Glomerular visceral epithelial cell (primary cell): Measurements from ENCODE around the gene PRKG1.

ENCODE experiments used
- DNase-seq: peaks from one replicate; pipeline ENCODE4 v3.0.0-alpha.2; 2016; ENCODE audit errors: extremely low spot score

The PRKG1 gene

GRCh38 chr10:51879238-51879637 lies 805.0 kb downstream of the PRKG1 start:
- DNase-seq: peak; percentile 64

DNA sequence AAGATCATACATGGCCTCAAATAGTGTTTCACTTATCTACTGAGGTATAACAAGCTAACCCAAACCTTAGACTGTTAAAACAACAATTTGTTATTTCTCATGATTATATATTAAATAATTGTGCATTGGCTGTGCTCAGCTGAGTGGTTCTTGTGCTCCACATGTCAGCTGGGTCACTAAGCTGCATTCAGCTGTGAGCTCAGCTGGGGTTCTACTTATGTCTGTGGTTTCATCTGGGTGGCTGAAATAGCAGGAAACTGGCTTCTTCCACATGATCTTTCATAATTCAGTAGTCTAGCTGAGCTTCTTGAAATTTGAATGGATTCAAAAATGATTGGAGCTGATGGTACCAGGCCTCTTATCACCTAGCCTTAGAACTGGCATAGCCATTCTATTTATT lies 806.9 kb downstream of the PRKG1 start:
- no peak for DNase-seq

- DNase-seq: no peak
Observed at GRCh38 chr10:51886438-51887068, 812.3 kb downstream of the PRKG1 start.

- DNase-seq: no peak
Observed at GRCh38 chr10:51888263-51888662, 814.0 kb downstream of the PRKG1 start.

- DNase-seq: no peak
Observed at GRCh38 chr10:51892313-51892712, 818.0 kb downstream of the PRKG1 start.

DNA sequence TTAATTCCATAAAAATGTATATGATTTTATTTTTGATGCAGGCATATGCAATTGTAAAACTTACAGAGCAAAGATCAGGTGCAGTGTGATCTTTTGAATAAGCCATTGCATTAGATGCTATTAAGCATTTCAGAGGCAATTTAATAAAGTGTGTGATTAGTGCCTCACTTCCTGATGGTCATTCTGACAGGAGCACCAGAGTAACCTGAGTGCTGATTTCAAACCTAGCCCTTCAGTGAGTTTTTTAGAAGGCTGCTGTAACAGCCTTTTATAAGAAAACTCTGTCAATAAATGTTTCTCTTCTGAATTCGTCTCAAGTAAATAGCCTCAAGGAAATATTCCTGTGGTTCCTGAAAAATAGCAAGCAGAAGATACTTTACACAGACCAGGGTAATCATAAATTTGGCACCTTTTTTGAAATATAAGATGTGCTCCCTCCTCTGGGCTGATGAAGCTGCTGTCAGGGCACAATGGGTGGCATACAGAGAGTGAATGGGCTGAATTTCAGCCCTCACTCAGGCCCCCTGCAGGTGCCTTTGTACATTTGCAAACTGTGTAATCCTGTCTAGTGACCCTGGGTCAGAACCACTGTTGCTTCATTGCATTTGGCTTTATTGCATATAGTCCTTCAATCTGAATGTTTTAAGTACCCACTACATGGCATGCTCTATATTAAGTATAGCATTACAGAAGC lies 818.8 kb downstream of the PRKG1 start:
- DNase-seq: no peak

DNA sequence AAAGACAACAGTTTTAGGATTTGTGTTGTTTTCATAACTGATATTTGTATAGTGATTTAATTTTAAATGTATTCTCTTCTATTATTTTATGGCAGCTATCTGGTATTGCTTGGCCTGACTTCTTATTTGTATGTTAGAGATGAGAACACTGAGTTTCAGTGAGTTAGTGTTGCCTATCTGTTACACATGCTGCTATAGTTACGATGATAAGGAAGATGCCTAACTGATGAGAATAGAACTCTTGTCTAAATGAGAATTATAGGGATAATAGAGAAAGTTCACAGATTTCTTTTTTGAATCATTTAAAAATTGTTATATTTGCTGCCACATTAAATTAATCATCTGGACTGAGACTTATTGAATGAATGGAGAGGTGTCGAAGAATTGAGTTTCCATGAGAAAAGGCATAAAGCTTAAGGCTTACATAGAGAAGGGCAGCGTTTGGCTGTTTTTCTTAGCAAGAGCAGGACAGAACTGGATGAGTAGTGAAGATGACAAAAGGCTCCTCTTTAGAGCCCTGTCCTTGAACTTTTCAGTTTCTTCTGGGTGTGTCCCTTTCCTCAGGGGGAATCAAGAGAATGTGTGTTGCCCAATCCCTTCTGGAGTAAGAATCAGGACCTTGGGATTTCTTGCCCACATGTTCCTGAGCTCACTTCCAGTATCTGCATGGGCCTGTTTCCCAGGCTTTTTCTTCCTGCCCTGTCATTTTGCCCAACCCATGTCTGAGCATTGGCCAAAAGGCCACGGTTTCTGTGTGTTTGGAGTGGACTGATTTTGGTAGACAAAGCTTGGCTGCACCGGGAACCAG lies 820.7 kb downstream of the PRKG1 start:
- no peak for DNase-seq

GRCh38 chr10:51896849-51897248 lies 822.6 kb downstream of the PRKG1 start:
- no peak for DNase-seq

DNA sequence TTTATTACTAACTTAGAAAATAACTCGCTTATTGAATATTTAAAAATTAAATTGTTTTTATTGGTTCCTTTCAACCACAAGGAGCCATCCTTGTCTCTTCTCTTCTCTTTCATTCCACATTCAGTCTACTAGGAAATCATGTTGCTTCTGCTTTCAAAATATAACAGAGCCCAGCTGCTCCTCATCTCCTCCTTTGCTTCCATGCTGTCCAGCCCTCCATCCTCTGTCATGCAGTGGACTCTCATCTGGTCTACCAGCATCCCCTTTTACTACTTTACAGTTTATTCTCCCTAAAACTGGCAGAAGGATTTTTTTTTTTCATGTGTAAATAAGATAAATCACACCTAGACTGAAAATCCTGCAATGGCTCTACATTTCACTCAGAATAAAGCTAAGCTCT lies 823.3 kb downstream of the PRKG1 start:
- DNase-seq: no peak

GRCh38 chr10:51900180-51900579 lies 825.9 kb downstream of the PRKG1 start:
- DNase-seq: no peak

DNA sequence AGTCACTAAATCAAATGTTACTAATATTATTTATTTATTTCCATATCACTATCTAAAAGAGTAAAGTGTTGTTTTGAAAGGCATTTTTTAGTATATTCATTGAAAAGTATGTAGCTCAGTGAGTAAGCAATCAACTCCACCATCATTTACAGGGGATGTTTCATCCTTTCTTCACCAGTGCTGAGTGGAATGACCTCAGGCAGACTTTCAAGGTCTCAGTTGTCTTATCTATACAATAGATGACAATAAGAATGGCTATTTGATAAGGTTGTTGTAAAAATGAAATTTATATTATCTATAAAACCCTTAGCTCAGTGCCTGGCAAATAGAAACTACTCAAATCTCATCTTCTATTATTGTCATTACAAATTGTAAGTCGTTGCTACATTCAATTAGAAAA lies 829.4 kb downstream of the PRKG1 start:
- no peak for DNase-seq

DNA sequence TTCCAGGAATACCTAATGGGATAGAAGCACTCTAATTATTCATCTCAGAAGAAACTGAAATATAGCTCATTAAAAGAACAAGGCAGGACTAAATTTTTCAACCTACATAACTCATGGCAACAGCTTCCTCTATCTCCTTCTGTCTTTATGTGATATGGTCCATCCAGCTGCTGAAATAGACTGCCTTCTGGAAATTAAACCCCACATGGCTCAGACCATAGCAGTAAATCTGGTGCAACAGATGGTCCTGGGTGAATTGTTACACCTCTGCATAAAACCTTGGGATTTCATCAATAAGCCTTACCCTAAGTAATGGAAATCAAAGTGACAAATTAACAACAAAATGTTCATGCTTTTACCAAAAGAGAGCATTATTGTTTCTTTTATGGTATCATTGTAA lies 830.7 kb downstream of the PRKG1 start:
- no peak for DNase-seq

- DNase-seq: no peak
Observed at GRCh38 chr10:51907361-51907760, 833.1 kb downstream of the PRKG1 start.

DNA sequence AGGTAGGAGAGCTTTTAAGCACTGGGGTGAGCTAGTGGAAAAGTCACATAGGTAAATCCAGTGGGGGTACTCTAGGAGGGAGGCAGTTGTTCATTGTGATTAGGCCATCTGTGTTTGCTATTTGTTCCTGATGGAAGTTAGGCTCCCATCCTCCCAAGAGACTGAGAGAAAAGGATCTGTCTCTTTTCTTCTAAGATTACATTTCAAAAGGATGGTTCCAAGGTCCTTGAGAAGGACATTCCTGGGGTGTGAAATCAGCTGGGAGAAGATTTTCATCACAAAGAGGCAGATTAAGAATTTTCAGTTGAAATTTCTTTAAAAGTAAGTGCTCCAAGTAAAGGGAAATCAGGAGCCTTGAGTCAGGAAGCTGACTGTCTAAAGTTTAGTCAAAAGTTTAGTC lies 835.9 kb downstream of the PRKG1 start:
- DNase-seq: no peak

- DNase-seq: no peak
Observed at GRCh38 chr10:51910596-51910995, 836.3 kb downstream of the PRKG1 start.

DNA sequence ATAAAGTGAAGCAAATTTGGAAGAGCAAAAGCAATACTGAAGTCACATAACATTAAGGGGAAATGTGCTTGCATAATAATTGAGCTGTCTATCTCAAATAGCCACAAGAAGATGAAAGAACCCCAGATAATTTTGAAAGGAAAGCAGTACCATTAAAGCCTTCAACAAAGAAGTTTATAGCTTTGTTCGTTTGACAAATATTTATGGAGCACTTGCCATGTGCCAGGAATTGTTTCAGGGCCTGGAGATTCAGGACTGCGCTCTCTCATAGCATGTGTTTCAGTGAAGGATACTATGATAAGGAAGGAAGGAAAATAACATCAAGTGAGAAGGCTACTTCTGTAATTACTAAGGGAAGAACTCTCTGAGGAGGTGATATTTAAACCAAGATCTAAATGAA lies 837.4 kb downstream of the PRKG1 start:
- no peak for DNase-seq

DNA sequence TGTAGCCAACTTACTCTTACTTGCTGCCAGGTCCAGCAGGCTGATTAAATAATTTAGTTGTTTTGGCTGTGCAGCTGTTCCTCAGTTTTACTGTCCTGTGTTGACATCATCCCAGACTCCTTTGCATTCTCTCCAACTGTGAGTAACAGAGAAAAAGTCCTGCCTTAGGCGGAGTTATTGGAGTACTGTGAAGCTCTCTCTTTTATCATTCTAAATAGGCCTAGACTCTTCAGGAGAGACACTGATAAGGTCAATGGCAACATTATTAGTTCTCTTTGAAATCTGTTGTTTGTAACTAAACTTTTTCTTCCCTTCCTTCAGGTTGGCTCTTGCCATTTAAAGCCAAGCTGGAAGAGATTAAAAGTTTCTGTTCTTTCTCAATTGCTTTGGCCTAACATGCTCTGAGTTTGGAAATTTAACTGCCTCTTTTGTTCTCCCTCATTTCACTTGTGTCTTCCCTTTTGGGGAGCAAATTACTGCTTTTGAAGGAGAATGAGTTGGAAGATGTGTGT lies 840.8 kb downstream of the PRKG1 start:
- no peak for DNase-seq

DNA sequence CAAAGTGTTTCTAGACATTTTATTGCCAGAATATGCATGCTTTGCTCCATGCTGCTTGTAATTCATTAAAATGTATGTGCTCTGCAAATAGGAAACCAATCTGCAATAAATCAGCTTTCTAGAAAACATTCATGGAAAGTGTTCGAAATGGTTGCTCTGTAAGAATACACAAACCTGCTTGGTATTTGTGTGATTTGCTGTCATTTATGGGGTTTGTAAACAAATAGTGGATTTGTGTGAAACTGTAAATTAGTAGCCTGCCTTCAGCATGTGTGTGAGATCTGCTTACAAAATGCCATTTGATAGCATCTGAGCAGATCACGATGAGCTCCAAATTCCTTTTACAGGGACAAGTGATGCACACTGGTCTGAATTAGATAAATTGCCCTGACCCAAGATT lies 844.2 kb downstream of the PRKG1 start:
- no peak for DNase-seq

DNA sequence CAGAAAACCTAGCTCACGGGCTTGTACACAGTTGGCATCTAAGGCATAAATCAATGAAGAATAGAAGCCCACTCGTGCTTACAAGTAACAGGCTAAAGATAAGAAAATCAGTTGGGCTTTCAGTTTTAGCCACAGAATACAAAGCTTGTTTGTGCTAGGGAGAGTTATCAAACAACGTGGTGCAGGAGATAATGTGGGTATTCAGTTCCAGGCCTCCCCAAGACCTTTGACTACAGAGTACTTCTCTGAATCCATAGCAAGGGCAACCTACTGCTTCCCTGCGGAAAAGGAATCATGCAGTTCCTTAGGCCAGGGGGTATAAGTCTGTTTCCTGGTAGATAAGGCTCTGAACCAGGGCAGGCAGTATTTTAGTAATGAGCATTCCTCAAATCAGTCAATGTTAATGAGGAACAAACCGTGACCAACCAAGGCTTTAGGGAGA lies 844.6 kb downstream of the PRKG1 start:
- no peak for DNase-seq

GRCh38 chr10:51920672-51921071 lies 846.4 kb downstream of the PRKG1 start:
- DNase-seq: no peak

DNA sequence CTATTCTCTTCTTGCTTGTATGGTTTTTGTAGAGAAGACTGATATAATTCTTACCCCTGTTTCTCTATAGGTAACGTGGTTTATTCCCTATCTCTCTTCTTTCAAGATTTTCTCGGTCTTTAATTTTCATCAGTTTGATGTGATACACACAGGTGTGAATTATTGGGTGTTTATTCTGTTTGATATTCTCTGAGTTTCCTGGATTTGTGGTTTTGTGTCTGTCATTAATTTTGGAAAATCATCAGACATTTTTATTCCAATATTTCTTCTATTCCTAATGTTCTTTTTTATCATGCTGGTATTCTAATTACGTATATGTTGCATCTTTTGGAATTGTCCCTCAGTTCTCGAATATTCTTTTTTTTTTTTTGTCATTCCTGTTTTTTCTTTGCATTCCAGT lies 850.1 kb downstream of the PRKG1 start:
- DNase-seq: no peak

- DNase-seq: no peak
Observed at GRCh38 chr10:51926337-51926736, 852.0 kb downstream of the PRKG1 start.

DNA sequence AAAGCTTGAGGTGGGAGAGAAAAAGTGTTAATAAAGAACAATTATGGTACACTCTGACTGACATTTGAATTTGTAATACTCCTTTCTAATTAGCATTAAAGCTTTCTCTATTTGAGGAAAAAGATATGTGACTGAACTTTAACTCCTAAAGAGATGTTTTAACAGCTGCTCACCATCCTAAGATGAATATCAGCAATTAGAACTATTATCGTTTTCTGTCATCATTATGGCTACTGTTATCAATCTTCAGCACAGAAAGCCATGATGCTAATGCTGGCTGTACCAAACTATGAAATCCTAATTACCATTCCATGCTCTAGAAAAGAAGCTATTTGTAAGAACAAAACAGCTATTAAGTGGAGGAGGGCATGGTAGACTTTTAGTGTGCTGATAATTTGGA lies 853.9 kb downstream of the PRKG1 start:
- no peak for DNase-seq
